ENCODE measurements around the gene TMEM163.

DNA sequence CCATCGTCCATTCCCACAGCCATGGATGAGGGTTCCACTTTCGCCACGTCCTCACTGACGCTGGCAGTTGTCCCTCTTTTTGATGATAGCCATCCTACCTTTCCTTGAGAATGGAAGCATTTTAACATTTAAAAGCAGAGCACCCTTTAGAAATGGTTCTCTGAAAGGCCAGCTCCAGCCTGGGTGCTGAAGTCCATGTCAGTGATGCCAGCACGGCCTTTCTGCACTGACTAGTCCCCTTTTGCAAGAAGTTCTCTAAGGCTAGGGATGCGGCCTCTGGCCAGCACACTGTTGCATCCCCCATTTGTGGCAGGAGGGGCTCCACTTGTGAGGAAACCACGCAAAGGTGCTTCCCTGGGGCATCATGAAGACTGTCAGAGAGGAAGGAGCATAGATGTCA is 261.4 kb downstream of the TMEM163 start:
- TF ChIP-seq POLR2A (IDR thresholded peaks at IDR 0.05) (no peak), EP300 (IDR thresholded peaks at IDR 0.05) (no peak)
- TF ChIP-seq, protein P1, sequence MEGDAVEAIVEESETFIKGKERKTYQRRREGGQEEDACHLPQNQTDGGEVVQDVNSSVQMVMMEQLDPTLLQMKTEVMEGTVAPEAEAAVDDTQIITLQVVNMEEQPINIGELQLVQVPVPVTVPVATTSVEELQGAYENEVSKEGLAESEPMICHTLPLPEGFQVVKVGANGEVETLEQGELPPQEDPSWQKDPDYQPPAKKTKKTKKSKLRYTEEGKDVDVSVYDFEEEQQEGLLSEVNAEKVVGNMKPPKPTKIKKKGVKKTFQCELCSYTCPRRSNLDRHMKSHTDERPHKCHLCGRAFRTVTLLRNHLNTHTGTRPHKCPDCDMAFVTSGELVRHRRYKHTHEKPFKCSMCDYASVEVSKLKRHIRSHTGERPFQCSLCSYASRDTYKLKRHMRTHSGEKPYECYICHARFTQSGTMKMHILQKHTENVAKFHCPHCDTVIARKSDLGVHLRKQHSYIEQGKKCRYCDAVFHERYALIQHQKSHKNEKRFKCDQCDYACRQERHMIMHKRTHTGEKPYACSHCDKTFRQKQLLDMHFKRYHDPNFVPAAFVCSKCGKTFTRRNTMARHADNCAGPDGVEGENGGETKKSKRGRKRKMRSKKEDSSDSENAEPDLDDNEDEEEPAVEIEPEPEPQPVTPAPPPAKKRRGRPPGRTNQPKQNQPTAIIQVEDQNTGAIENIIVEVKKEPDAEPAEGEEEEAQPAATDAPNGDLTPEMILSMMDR (IDR thresholded peaks at IDR 0.05) = no peak
